ENCODE data around the gene XPNPEP2. TPM values are rescaled to one million over a fixed set of nuclear protein-coding genes. Genes with fewer than 3 reads are reported as not detected.

Gene XPNPEP2
- polyA plus RNA-seq, 3 donors = 0.19 TPM; not detected in 2

DNA sequence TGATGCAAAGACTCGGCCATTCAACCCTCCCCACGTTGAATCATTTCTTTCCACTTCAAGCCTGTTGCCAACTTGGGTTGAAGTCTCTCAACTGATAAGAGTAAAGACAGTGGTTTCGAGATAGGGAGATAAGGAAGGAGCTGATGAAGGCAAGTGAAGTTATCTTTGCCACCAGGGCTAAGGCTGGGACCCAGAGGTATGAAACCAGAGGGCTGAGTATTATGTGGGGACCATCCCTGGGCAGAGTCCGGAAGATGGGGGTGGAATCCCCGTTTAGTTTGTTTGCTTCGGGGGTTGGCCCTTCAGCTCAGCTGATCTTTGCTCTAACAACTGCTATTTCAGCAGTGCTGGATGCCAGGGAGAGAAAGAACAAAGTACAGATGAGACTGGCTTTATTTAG is 2.3 kb upstream of the XPNPEP2 start:
- Histone ChIP-seq H3K79me2 (ENCODE audit: insufficient read depth, low read length) (no peaks in the 10 kb centered on the region), H3K4me3 (replicated peaks in 1 of 3; ENCODE audit: low read depth in 2 of 3, low read length in 3 of 3) (no peak overlapping the region), H4K20me1 (ENCODE audit: insufficient read depth, low read length) (no peaks in the 10 kb centered on the region), H3K9me3 (replicated peaks in 1 of 2; ENCODE audit: control insufficient read depth in 1 of 2, insufficient read depth in 1 of 2, low read length in 2 of 2) (no peaks in the 10 kb centered on the region), H3K27ac (ENCODE audit: low read depth in 1 of 2, low read length in 2 of 2) (no peak overlapping the region), H3K36me3 (replicated peaks in 1 of 2; ENCODE audit: control insufficient read depth in 1 of 2, insufficient read depth in 2 of 2, low read length in 2 of 2) (no peaks in the 10 kb centered on the region), H3K4me1 (ENCODE audit: control insufficient read depth in 1 of 2, insufficient read depth in 2 of 2, low read length in 2 of 2) (peaks cover 47 to 50% of the 10 kb centered on the region in 2 donors), H2AFZ (ENCODE audit: insufficient read depth, low read depth, low read length, poor library complexity, severe bottlenecking) (no peak overlapping the region), H3K27me3 (ENCODE audit: control insufficient read depth in 2 of 2, insufficient read depth in 2 of 2, low read length in 2 of 2) (no peaks in the 10 kb centered on the region), H3K9ac (ENCODE audit: insufficient read depth, low read length, poor library complexity, severe bottlenecking) (no peak overlapping the region), H3K4me2 (replicated peaks; ENCODE audit: extremely low read depth, low read length, poor library complexity, severe bottlenecking) (no peak overlapping the region)
- intact Hi-C loops (cut with micrococcal nuclease) = loop anchor here in 1 of 2 donors (5.0 kb wide), 1 partner anchor 129 kb away; no protein-coding TSS in a partner anchor
- WGBS (ENCODE audit: insufficient coverage) = no CpG with 5 or more reads among the region's 6 CpGs
- Mint-ChIP-seq H3K9me3 (peaks cover 0 to 9% (median 2%) of the 10 kb centered on the region in 7 donors), H3K4me3 (no peak overlapping the region), H3K36me3 (peaks cover 0 to under 1% of the 10 kb centered on the region in 2 donors), H3K4me1 (peaks cover 54% of the 10 kb centered on the region), H3K27me3 (ENCODE audit: low read depth in 3 of 3) (peaks cover 0 to 3% (median 0%) of the 10 kb centered on the region in 3 donors), H3K27ac (no peak overlapping the region)
- TF ChIP-seq, protein P1, sequence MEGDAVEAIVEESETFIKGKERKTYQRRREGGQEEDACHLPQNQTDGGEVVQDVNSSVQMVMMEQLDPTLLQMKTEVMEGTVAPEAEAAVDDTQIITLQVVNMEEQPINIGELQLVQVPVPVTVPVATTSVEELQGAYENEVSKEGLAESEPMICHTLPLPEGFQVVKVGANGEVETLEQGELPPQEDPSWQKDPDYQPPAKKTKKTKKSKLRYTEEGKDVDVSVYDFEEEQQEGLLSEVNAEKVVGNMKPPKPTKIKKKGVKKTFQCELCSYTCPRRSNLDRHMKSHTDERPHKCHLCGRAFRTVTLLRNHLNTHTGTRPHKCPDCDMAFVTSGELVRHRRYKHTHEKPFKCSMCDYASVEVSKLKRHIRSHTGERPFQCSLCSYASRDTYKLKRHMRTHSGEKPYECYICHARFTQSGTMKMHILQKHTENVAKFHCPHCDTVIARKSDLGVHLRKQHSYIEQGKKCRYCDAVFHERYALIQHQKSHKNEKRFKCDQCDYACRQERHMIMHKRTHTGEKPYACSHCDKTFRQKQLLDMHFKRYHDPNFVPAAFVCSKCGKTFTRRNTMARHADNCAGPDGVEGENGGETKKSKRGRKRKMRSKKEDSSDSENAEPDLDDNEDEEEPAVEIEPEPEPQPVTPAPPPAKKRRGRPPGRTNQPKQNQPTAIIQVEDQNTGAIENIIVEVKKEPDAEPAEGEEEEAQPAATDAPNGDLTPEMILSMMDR (IDR thresholded peaks at IDR 0.05) = no peak
- no peak for DNase-seq

DNA sequence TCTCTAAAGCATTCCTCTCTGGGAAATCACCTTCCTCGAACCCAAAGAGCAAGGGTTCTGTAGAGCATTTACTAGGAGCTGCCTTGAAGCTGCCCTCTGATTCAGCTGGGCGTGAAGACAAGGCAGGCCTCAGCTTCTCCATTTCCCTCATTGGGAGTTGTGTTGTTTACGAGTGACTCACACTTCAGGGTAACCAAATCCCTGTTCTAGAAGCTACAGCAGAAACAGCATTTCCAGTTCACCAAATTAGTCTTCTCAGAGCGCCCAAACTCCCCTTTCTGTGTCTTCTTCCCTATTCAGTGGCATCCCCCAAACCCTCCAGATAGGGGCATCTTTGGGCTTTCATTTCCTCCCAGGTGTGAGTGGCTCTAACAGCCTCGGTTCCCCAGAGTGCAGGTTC is 863 bp upstream of the XPNPEP2 start:
- Histone ChIP-seq H2AFZ (ENCODE audit: insufficient read depth, low read depth, low read length, poor library complexity, severe bottlenecking) (no peak overlapping the region), H3K4me1 (ENCODE audit: control insufficient read depth in 1 of 2, insufficient read depth in 2 of 2, low read length in 2 of 2) (peaks cover 51 to 54% of the 10 kb centered on the region in 2 donors), H3K4me2 (replicated peaks; ENCODE audit: extremely low read depth, low read length, poor library complexity, severe bottlenecking) (peak overlapping the region; percentile 41), H3K79me2 (ENCODE audit: insufficient read depth, low read length) (no peaks in the 10 kb centered on the region), H3K9ac (ENCODE audit: insufficient read depth, low read length, poor library complexity, severe bottlenecking) (no peak overlapping the region), H3K27ac (ENCODE audit: low read depth in 1 of 2, low read length in 2 of 2) (peak overlapping the region; percentile 67 to 74), H3K9me3 (replicated peaks in 1 of 2; ENCODE audit: control insufficient read depth in 1 of 2, insufficient read depth in 1 of 2, low read length in 2 of 2) (no peaks in the 10 kb centered on the region), H3K4me3 (replicated peaks in 1 of 3; ENCODE audit: low read depth in 2 of 3, low read length in 3 of 3) (no peak overlapping the region), H3K27me3 (ENCODE audit: control insufficient read depth in 2 of 2, insufficient read depth in 2 of 2, low read length in 2 of 2) (no peaks in the 10 kb centered on the region), H4K20me1 (ENCODE audit: insufficient read depth, low read length) (no peaks in the 10 kb centered on the region), H3K36me3 (replicated peaks in 1 of 2; ENCODE audit: control insufficient read depth in 1 of 2, insufficient read depth in 2 of 2, low read length in 2 of 2) (no peaks in the 10 kb centered on the region)
- Mint-ChIP-seq H3K4me1 (peaks cover 52% of the 10 kb centered on the region), H3K4me3 (no peak overlapping the region), H3K36me3 (no peaks in the 10 kb centered on the region), H3K27me3 (ENCODE audit: low read depth in 3 of 3) (peaks cover 0 to 3% (median 0%) of the 10 kb centered on the region in 3 donors), H3K9me3 (peaks cover 0 to 9% (median 2%) of the 10 kb centered on the region in 7 donors), H3K27ac (peak overlapping the region; percentile 76 to 93 (median 86))
- intact Hi-C loops (cut with micrococcal nuclease) = loop anchor here in 1 of 2 donors (5.0 kb wide), 1 partner anchor 131 kb away; no protein-coding TSS in a partner anchor
- TF ChIP-seq, protein P1 (IDR thresholded peaks at IDR 0.05) = no peak
- DNase-seq = peak; percentile 75 to 85 (median 75)
- WGBS (ENCODE audit: insufficient coverage) = 0% methylated on average over 1 of the region's 5 CpGs
